ENCODE data around the gene SF1. TPM values are rescaled to one million over a fixed set of nuclear protein-coding genes. Genes with fewer than 3 reads are reported as not detected.

SF1 gene
- polyA plus RNA-seq, 1 of the 3 experiments (the other 2 are of a cell fraction): 66.3 TPM

DNA sequence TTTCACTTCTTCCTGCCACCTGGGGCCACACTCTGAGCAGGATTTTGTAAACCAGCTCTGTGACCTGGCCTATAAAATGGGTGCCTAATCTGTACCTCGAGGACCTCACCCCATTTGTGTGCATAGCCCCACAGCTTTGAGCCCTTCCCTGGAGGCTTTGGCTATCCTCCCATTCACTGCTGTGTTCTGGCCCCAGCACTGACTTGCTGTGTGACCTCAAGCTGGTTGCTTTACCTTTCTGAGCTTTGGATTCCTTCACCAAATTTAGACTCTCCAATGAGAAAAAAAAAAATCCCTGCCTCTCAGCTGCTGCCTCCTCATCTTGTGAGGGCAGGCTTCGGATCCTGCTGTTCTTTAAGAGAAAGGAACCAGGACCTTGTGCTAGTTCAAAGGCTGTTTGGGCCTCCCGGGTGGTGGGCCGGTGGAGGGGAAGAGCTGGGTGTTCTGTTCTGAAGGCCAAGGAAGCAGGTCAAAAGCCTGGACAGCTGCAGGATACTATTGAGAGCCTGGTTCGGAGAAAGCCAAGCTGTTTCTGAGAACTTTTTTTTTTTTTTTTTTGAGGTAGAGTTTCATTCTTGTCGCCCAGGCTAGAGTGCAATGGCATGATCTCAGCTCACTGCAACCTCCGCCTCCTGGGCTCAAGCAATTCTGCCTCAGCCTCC is 17.5 kb downstream of the SF1 start:
- POLR2A ChIA-PET: interaction anchor here (1.7 kb wide), 1 partner anchor 18 kb away, joined by 7 read pairs; the partner anchor contains the start of gene SF1
- WGBS (ENCODE audit: low lambda C conversion rate): 67% methylated on average over 7 of the region's 7 CpGs

More for the DNA sequence above, 17.5 kb downstream of the SF1 start:
- Histone ChIP-seq H3K79me2 (ENCODE audit: insufficient read depth) (peaks cover 10% of the 10 kb centered on the region; the same call in 1 of the 2 replicates), H3K9ac (no peak overlapping the region), H3F3A (replicated peaks; ENCODE audit: insufficient read depth) (peaks cover 43% of the 10 kb centered on the region), H3K4me2 (no peak overlapping the region), H3K36me3 (replicated peaks in 1 of 2; ENCODE audit: control insufficient read depth in 1 of 2, insufficient read depth in 2 of 2, low read length in 1 of 2) (peaks cover 22 to 36% of the 10 kb centered on the region in 2 experiments), H2AFZ (ENCODE audit: low read depth) (no peak overlapping the region), H4K20me1 (ENCODE audit: insufficient read depth) (peaks cover 31% of the 10 kb centered on the region), H3K27me3 (ENCODE audit: insufficient read depth) (no peaks in the 10 kb centered on the region), H3K4me1 (ENCODE audit: control insufficient read depth in 1 of 2, insufficient read depth in 2 of 2, low read depth in 1 of 2, low read length in 1 of 2) (peaks cover 19 to 23% of the 10 kb centered on the region in 2 experiments; a peak in 3 of 4 replicates), H3K4me3 (ENCODE audit: low read depth in 2 of 2, low read length in 1 of 2) (no peak overlapping the region), H3K9me2 (no peaks in the 10 kb centered on the region), H3K9me3 (no peaks in the 10 kb centered on the region), H3K27ac (ENCODE audit: low read depth in 2 of 2, low read length in 1 of 2) (no peak overlapping the region)
- no peak for TF ChIP-seq TCF12 (IDR thresholded peaks at IDR 0.05)
- TF ChIP-seq GATA2 (CRISPR knock-in tag; IDR thresholded peaks at IDR 0.05): no peak
- no peak for TF ChIP-seq MXI1 (IDR thresholded peaks at IDR 0.05; ENCODE audit: low read depth, low read length)
- no peak for TF ChIP-seq JUND (IDR thresholded peaks at IDR 0.05)
- TF ChIP-seq, protein P1, sequence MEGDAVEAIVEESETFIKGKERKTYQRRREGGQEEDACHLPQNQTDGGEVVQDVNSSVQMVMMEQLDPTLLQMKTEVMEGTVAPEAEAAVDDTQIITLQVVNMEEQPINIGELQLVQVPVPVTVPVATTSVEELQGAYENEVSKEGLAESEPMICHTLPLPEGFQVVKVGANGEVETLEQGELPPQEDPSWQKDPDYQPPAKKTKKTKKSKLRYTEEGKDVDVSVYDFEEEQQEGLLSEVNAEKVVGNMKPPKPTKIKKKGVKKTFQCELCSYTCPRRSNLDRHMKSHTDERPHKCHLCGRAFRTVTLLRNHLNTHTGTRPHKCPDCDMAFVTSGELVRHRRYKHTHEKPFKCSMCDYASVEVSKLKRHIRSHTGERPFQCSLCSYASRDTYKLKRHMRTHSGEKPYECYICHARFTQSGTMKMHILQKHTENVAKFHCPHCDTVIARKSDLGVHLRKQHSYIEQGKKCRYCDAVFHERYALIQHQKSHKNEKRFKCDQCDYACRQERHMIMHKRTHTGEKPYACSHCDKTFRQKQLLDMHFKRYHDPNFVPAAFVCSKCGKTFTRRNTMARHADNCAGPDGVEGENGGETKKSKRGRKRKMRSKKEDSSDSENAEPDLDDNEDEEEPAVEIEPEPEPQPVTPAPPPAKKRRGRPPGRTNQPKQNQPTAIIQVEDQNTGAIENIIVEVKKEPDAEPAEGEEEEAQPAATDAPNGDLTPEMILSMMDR (IDR thresholded peaks at IDR 0.05): no peak
- TF ChIP-seq SIN3A (IDR thresholded peaks at IDR 0.05; ENCODE audit: borderline replicate concordance, low read depth, low read length): no peak
- no peak for TF ChIP-seq RCOR1 (IDR thresholded peaks at IDR 0.05; ENCODE audit: low read length)
- TF ChIP-seq YY1 (IDR thresholded peaks at IDR 0.05; ENCODE audit: low read depth): no peak
- TF ChIP-seq SMC3 (IDR thresholded peaks at IDR 0.05; ENCODE audit: low read depth, low read length): no peak
- TF ChIP-seq, protein P2, sequence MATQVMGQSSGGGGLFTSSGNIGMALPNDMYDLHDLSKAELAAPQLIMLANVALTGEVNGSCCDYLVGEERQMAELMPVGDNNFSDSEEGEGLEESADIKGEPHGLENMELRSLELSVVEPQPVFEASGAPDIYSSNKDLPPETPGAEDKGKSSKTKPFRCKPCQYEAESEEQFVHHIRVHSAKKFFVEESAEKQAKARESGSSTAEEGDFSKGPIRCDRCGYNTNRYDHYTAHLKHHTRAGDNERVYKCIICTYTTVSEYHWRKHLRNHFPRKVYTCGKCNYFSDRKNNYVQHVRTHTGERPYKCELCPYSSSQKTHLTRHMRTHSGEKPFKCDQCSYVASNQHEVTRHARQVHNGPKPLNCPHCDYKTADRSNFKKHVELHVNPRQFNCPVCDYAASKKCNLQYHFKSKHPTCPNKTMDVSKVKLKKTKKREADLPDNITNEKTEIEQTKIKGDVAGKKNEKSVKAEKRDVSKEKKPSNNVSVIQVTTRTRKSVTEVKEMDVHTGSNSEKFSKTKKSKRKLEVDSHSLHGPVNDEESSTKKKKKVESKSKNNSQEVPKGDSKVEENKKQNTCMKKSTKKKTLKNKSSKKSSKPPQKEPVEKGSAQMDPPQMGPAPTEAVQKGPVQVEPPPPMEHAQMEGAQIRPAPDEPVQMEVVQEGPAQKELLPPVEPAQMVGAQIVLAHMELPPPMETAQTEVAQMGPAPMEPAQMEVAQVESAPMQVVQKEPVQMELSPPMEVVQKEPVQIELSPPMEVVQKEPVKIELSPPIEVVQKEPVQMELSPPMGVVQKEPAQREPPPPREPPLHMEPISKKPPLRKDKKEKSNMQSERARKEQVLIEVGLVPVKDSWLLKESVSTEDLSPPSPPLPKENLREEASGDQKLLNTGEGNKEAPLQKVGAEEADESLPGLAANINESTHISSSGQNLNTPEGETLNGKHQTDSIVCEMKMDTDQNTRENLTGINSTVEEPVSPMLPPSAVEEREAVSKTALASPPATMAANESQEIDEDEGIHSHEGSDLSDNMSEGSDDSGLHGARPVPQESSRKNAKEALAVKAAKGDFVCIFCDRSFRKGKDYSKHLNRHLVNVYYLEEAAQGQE (IDR thresholded peaks at IDR 0.05; ENCODE audit: low read depth, low read length): no peak
- no peak for TF ChIP-seq CHD2 (IDR thresholded peaks at IDR 0.05; ENCODE audit: low read length, partially characterized antibody)
- no peak for TF ChIP-seq NFIC (IDR thresholded peaks at IDR 0.05; ENCODE audit: borderline replicate concordance)
- TF ChIP-seq, protein P3, sequence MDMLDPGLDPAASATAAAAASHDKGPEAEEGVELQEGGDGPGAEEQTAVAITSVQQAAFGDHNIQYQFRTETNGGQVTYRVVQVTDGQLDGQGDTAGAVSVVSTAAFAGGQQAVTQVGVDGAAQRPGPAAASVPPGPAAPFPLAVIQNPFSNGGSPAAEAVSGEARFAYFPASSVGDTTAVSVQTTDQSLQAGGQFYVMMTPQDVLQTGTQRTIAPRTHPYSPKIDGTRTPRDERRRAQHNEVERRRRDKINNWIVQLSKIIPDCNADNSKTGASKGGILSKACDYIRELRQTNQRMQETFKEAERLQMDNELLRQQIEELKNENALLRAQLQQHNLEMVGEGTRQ (IDR thresholded peaks at IDR 0.05; ENCODE audit: borderline replicate concordance, low read depth, low read length): no peak
- TF ChIP-seq RAD21 (IDR thresholded peaks at IDR 0.05; ENCODE audit: low read length): no peak
- CTCF ChIA-PET: interaction anchor here (0.8 to 2.0 kb wide), 5 partner anchors 7 to 72 kb away, joined by 5 to 8 read pairs (median 5); partner anchors contain the start of gene RASGRP2
- peak; percentile 30 for DNase-seq

Measured in SK-N-SH (cell line).